ENCODE results near the gene CYB5A.

CYB5A gene

GRCh38 chr18:74225193-74225840 is 66.4 kb downstream of the CYB5A start:
- FAIRE-seq (no peak), DNase-seq (ENCODE audit: extremely low spot score, insufficient read length, low read depth) (no peak)

DNA sequence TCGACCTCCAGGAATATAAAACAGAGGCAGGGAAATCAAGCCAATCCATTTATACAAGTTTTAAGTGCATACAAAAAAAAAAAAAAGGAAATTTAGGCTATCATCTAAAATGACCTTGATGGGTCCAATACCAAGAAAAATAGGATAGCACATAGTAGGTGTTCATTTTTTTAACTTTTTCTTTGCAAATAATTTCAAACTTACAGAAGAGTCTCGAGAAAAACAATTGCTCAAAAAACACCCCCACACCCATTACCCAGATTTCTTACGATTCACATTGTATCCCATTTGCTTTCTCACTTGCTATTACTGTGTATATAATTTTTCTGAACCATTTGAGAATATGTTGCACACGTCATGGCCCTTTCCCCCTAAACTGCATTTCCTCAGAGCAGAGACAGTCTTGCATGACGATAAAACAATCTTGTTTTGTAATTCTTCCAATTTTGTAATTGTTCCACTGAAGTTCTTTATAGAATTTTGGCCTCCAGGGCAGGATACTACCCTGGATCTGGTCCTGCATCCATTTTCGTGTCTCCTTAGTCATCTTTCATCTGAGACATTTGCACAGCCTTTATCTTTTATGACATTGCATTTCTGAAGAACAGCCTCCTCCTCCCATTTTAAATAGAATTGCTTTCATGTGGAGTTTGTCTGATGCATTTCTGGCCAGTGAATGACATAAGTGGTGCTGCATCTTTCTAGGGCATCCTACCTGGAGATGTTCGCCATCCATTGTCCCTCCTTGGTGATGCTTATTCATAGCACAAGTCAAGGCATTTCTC is 68.9 kb downstream of the CYB5A start:
- FAIRE-seq = no peak
- no peak for DNase-seq (ENCODE audit: extremely low spot score, insufficient read length, low read depth)

DNA sequence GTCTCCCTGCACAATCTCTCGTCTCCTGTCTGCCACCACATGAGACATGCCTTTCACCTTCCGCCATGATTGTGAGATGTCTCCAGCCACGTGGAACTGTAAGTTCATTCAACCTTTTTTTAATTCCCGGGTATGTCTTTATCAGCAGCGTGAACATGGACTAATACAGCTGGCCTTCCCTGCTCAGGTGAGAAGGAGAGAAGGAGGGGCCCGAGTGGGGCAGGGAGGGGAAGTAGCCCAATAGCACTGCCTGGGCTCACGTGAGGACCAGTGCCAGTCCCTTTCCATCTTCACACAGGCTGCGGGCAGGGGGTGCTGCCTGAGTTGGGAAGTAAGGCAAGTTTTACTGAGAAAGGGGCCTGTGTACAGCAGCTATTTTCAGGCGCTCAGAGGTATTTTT is 70.7 kb downstream of the CYB5A start:
- no peak for DNase-seq (ENCODE audit: extremely low spot score, insufficient read length, low read depth)
- no peak for FAIRE-seq

DNA sequence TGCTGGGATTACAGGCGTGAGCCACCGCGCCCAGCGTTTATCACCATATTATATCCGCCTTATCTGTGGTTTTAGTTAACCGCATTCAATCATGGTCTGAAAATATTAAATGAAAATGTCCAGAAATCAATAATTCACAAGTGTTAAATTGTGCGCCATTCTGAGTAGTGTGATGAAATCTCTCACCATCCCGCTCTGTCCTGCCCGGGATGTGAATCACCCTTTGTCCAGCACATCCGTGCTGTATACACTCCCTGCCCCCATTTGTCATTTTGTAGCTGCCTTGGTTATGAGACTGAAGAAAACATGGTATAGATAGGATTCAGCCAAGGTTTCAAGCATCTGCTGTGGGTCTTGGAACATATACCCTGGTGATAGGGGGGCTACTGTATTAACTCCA is 72.7 kb downstream of the CYB5A start:
- DNase-seq (ENCODE audit: extremely low spot score, insufficient read length, low read depth) (no peak), FAIRE-seq (no peak)

DNA sequence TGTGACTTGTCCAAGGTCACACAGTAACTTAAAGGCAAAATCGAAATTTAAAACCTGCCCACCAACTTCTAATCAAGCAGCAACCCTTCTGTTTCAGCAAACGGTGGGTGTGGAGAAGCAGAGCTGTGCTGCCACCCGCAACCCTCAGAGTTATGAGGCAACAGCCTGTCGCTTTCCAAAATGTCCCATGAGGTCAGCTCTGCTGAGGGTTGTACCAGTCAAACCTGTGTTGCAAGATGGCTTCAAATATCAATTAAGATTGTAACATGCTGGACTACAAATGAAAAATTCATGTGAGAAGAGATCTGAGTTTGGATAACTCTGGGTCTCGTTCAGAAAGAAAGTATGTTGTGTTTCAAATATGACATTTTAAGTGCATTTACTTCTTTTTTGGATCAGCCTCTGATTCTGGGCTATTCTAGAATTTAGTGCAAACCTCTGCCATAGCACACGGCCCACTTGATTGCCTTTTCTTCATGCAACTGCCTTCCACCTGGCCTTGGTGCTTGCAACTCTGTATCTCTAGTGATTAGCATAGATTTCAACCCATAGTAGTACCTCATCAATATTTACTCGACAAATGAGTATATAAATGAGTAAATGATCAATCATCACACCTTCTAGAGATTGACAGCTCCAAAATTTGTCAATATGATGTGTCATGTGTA is 74.2 kb downstream of the CYB5A start:
- no peak for DNase-seq (ENCODE audit: extremely low spot score, insufficient read length, low read depth)
- FAIRE-seq = no peak

DNA sequence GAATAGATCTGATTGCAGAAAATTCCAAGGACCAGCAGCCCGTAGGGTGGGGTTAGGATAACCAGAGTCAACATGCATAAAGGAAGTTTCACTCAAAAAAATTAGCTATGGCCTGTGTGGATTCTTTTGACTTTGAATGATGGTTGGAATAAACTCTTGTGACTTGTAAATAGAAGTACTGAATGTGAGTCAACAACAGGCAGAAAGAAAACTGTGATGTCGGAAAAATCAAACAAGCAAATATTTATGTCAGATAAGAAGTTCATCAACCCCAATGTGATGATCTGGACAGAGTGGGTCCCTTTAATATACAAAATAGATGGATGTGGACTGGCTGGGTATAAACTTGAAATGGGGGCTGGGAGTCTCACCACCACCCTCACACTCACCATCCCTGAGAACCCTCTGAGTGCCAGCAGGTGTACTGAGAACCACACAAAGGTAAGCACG is 75.1 kb downstream of the CYB5A start:
- no peak for DNase-seq (ENCODE audit: extremely low spot score, insufficient read length, low read depth)
- FAIRE-seq = no peak

DNA sequence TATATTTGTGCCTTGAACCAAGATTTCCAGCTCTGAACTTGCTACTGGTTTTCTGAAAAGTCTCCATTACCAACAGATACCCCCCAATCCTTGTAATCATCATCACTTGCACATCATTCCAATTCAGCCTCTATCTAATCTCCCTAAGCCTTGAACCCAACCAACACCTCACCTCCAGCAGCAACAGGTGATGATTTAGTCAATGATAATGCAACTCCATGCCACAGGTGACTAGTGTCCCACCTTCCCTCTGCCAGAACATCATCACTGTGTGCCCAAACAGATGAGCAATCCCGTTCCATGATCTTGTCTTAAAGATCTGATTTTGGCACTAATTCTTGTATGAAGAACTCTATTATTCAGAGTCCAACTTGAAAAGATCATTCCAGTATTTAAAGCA is 75.9 kb downstream of the CYB5A start:
- no peak for DNase-seq (ENCODE audit: extremely low spot score, insufficient read length, low read depth)

GRCh38 chr18:74213429-74213828 is 78.3 kb downstream of the CYB5A start:
- FAIRE-seq (no peak), DNase-seq (ENCODE audit: extremely low spot score, insufficient read length, low read depth) (no peak)

More for the DNA sequence above, 75.9 kb downstream of the CYB5A start:
- no peak for FAIRE-seq

GRCh38 chr18:74204526-74205152 is 87.1 kb downstream of the CYB5A start:
- no peak for DNase-seq (ENCODE audit: extremely low spot score, insufficient read length, low read depth)
- no peak for FAIRE-seq

DNA sequence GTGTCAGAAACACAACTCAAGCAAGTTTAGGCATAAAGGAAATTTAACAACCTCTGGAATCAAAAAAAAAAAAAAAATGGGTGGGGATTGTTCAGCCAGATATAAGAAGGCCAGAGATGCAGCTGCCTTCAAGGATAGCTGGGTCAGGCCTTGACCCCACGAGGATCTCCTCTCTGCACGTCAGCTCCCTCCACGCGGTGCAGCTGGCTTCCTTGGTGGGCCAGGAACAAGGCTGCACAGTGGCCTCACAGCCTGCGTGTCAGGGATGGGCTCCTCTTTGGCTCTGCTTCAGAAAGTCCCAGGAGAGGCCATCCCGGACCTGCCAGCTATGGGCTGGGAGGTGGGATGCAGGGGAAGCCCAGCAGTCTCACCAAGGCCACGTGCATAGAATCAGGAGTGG is 88.0 kb downstream of the CYB5A start:
- FAIRE-seq (no peak), DNase-seq (ENCODE audit: extremely low spot score, insufficient read length, low read depth) (no peak)

All from GM18507 (cell line).